ENCODE measurements around the gene SRA1. TPM values are rescaled to one million over a fixed set of nuclear protein-coding genes. Genes with fewer than 3 reads are reported as not detected.

The SRA1 gene
- total and polyA plus RNA-seq, 2 of the 13 experiments (the other 11 are each of a cell fraction or from before 2014, with no cell fraction given): 14.2 to 32.8 TPM

DNA sequence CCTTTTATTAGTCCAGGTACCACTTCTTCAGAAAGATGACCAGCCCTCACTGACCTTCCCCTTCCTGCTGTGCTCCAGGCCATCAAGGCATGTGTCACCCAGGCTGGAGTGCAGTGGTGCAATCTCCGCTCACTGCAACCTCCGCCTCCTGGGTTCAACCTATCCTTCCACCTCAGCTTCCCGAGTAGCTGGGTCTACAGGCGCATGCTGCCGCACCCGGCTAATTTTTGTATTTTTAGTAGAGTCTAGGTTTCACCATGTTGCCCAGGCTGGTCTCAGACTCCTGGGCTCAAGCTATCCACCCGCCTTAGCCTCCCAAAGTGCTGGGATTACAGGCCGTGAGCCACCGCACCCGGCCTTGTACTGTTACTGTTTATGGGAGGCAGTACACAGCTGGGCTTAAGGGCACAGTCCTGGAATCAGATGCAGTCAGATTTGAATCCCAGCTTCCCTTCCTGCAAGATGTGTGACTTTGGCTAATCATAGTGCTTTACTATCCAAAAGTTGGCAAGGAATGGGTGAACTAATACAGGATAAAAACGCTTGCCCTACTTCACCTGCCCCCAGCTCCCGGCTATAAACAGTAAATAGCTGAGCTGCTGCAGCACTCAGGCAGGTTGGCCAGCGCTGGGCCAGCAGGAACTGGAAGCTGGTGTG, 10.3 kb downstream of the SRA1 start (continued):
- TF ChIP-seq SIN3A (IDR thresholded peaks at IDR 0.05; ENCODE audit: borderline replicate concordance, low read depth, low read length) (peak; percentile 23; the same call in 1 of the 2 replicates), TCF7L2 (IDR thresholded peaks at IDR 0.05; ENCODE audit: low read depth, low read length) (no peak), ZNF7 (CRISPR knock-in tag; IDR thresholded peaks at IDR 0.05) (peak; percentile 76; the same call in 1 of the 2 replicates), ZBTB38 (CRISPR knock-in tag; IDR thresholded peaks at IDR 0.05) (no peak), NFE2L2 (IDR thresholded peaks at IDR 0.05; ENCODE audit: low read length) (no peak), ZIK1 (CRISPR knock-in tag; IDR thresholded peaks at IDR 0.05; ENCODE audit: borderline replicate concordance, low read depth) (no peak), ATM (IDR thresholded peaks at IDR 0.05; ENCODE audit: borderline replicate concordance) (no peak), ZNF616 (CRISPR knock-in tag; IDR thresholded peaks at IDR 0.05; ENCODE audit: low read depth) (no peak), GMEB1 (CRISPR knock-in tag; IDR thresholded peaks at IDR 0.05; ENCODE audit: borderline replicate concordance) (no peak), ZBTB10 (CRISPR knock-in tag; IDR thresholded peaks at IDR 0.05; ENCODE audit: borderline replicate concordance) (no peak), NCOA2 (CRISPR knock-in tag; IDR thresholded peaks at IDR 0.05) (no peak), CBX2 (IDR thresholded peaks at IDR 0.05; ENCODE audit: low read depth, low read length) (no peak), CBX2 (CRISPR knock-in tag; IDR thresholded peaks at IDR 0.05; ENCODE audit: low read depth) (no peak), ZSCAN21 (CRISPR knock-in tag; IDR thresholded peaks at IDR 0.05; ENCODE audit: borderline replicate concordance) (no peak), ZNF12 (CRISPR knock-in tag; IDR thresholded peaks at IDR 0.05) (no peak), NFIC (IDR thresholded peaks at IDR 0.05; ENCODE audit: low read length) (no peak), CEBPG (CRISPR knock-in tag; IDR thresholded peaks at IDR 0.05) (peak; percentile 88), ZBTB2 (CRISPR knock-in tag; IDR thresholded peaks at IDR 0.05; ENCODE audit: low read depth) (no peak), FLYWCH1 (CRISPR knock-in tag; IDR thresholded peaks at IDR 0.05) (no peak), ZKSCAN1 (IDR thresholded peaks at IDR 0.05; ENCODE audit: low read length) (no peak), KAT8 (CRISPR knock-in tag; IDR thresholded peaks at IDR 0.05) (peak; percentile 57), RBAK (CRISPR knock-in tag; IDR thresholded peaks at IDR 0.05) (no peak), ZNF274 (CRISPR knock-in tag; IDR thresholded peaks at IDR 0.05) (no peak), NFKB2 (CRISPR knock-in tag; IDR thresholded peaks at IDR 0.05; ENCODE audit: borderline replicate concordance) (no peak)

Measured in HepG2 (cell line).